Gastrocnemius medialis (tissue), 4 donors: ENCODE data around the gene XPO6.

Experiments
- POLR2A ChIP-seq, 2 donors: fragments of 450-650 bp; IDR thresholded peaks; one replicate each; pipeline ENCODE4 v1.6.1; 2017; ENCODE audit warnings: antibody characterized with exemption in 2 of 2, mild to moderate bottlenecking in 2 of 2, moderate library complexity in 2 of 2
- TF ChIP-seq, protein P1 (sequence below), 5 experiments: fragments of 450-650 bp in 3 of 5; fragments of 200-600 bp in 2 of 5; sonication (generic) in 2 of 5; IDR thresholded peaks in 4 of 5; conservative IDR thresholded peaks in 1 of 5; 1 replicate in 4 of 5; 2 replicates in 1 of 5; pipeline ENCODE4 v1.5.1; 2016 to 2019; ENCODE audit warnings: antibody characterized with exemption in 5 of 5, mild to moderate bottlenecking in 3 of 5, moderate library complexity in 3 of 5

DNA sequence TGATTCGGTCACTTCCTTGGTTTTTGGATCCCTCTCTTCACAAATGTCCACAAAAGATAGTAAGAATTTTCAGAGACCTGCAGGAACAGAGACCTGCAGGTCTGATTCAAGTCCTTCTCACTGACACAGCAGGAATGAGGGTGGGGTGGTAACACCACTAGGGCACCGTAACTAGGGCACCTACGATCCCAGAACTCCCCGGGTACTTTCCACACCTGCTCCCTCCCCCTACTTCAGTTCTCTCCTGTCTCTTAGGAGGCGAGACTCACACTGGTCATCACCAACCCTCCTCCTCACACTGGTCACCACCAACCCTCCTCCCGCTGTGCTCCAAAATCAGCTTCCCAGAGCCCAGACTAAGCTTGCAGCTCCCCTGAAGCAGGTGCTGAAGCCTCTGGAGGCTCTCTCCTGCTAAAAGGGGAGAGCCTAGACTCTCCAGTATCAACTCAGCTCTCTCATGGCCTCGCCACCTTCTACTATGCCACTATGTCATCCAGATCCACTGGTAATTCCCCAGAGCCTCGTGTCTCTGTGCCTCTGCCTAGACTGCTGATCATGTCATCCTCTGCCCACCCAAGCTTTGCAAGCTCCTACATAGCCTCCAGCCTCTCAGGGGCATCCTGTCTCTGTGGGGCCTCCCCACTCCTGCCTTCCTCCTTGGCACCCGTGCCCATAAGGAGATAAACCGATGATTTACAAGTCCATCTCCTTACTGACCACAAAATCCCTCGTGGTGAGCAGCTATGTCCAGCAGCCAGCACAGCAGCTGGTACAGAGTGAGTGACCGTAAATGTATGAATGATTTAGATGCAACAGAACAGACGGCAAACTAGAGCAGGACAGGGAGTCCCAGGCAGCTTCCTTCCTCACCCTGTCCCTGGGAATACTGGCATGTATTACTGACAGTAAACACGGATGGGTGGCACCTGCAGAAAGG, 84.8 kb downstream of the XPO6 start:
- TF ChIP-seq, protein P1, sequence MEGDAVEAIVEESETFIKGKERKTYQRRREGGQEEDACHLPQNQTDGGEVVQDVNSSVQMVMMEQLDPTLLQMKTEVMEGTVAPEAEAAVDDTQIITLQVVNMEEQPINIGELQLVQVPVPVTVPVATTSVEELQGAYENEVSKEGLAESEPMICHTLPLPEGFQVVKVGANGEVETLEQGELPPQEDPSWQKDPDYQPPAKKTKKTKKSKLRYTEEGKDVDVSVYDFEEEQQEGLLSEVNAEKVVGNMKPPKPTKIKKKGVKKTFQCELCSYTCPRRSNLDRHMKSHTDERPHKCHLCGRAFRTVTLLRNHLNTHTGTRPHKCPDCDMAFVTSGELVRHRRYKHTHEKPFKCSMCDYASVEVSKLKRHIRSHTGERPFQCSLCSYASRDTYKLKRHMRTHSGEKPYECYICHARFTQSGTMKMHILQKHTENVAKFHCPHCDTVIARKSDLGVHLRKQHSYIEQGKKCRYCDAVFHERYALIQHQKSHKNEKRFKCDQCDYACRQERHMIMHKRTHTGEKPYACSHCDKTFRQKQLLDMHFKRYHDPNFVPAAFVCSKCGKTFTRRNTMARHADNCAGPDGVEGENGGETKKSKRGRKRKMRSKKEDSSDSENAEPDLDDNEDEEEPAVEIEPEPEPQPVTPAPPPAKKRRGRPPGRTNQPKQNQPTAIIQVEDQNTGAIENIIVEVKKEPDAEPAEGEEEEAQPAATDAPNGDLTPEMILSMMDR (IDR thresholded peaks at IDR 0.05 in 4 of 5, conservative IDR thresholded peaks at IDR 0.05 in 1 of 5): no peak
- TF ChIP-seq POLR2A (IDR thresholded peaks at IDR 0.05): no peak
